Lower leg skin (tissue), 3 donors: ENCODE data around the gene DDC.

Source experiments
- CTCF ChIP-seq, 3 donors: fragments of 450-650 bp; IDR thresholded peaks; one replicate each; pipeline ENCODE4 v1.5.1; 2016; ENCODE audit warnings: antibody characterized with exemption in 3 of 3, mild to moderate bottlenecking in 3 of 3, moderate library complexity in 2 of 3
- POLR2A ChIP-seq, 2 donors: fragments of 450-650 bp; IDR thresholded peaks; one replicate each; pipeline ENCODE4 v1.6.1; 2016 to 2017; ENCODE audit warnings: antibody characterized with exemption in 2 of 2, mild to moderate bottlenecking in 1 of 2, moderate library complexity in 1 of 2

GRCh38 chr7:50603287-50603686 is 38.1 kb upstream of the DDC start:
- TF ChIP-seq CTCF (IDR thresholded peaks at IDR 0.05): no peak
- no peak for TF ChIP-seq POLR2A (IDR thresholded peaks at IDR 0.05)
